NT2/D1 (cell line): ENCODE results near the gene FGG.

ENCODE experiments used
- SUZ12 ChIP-seq: IDR thresholded peaks from 2 replicates; pipeline ENCODE4 v1.6.1; 2011; ENCODE audit not compliant: insufficient read length, insufficient read depth; ENCODE audit errors: extremely low read depth
- ZNF274 ChIP-seq: IDR thresholded peaks from 2 replicates; pipeline ENCODE4 v1.6.1; 2011; ENCODE audit warnings: mild to moderate bottlenecking, low read depth, low read length

- TF ChIP-seq ZNF274 (no peak), SUZ12 (no peak)
Observed at GRCh38 chr4:154643493-154643892, 31.0 kb upstream of the FGG start.
